Muscle layer of duodenum (tissue), 2 donors: Measurements from ENCODE around the gene HSPA4.

Experiments used
- H3K27ac ChIP-seq: one replicate; pipeline ENCODE4 v1.7.0; 2013; ENCODE audit warnings: mild to moderate bottlenecking, low read length
- H3K27me3 ChIP-seq: one replicate; pipeline ENCODE4 v1.7.0; 2013; ENCODE audit warnings: low read depth, mild to moderate bottlenecking, control low read depth, low read length
- H3K36me3 ChIP-seq, 2 donors: one replicate each; pipeline ENCODE4 v1.7.0; 2013; ENCODE audit warnings: low read length in 2 of 2, control low read depth in 1 of 2, mild to moderate bottlenecking in 1 of 2; ENCODE audit not compliant: insufficient read depth in 2 of 2, control insufficient read depth in 1 of 2
- H3K4me1 ChIP-seq, 2 donors: one replicate each; pipeline ENCODE4 v1.7.0; 2013; ENCODE audit warnings: low read length in 2 of 2, mild to moderate bottlenecking in 2 of 2, control low read depth in 1 of 2, moderate library complexity in 1 of 2; ENCODE audit not compliant: insufficient read depth in 2 of 2, control insufficient read depth in 1 of 2
- H3K4me3 ChIP-seq, 2 donors: one replicate each; pipeline ENCODE4 v1.7.0; 2013; ENCODE audit warnings: low read length in 2 of 2, low read depth in 1 of 2, mild to moderate bottlenecking in 1 of 2
- H3K9me3 ChIP-seq, 2 donors: one replicate each; pipeline ENCODE4 v1.7.0; 2013; ENCODE audit warnings: low read length in 2 of 2, control low read depth in 1 of 2, mild to moderate bottlenecking in 1 of 2; ENCODE audit not compliant: control insufficient read depth in 1 of 2
- donor health status: healthy.

HSPA4 gene

GRCh38 chr5:133147411-133147810 is 95.6 kb downstream of the HSPA4 start:
- Histone ChIP-seq H3K36me3 (no peaks in the 10 kb centered on the region), H3K9me3 (no peaks in the 10 kb centered on the region), H3K27me3 (no peaks in the 10 kb centered on the region), H3K4me1 (no peaks in the 10 kb centered on the region), H3K4me3 (no peak overlapping the region), H3K27ac (no peak overlapping the region)

- H3K27ac ChIP-seq, result no peak overlapping the region
- H3K9me3 ChIP-seq, result no peaks in the 10 kb centered on the region
- H3K4me3 ChIP-seq, result no peak overlapping the region
- no peaks in the 10 kb centered on the region for H3K27me3 ChIP-seq
- H3K36me3 ChIP-seq, result no peaks in the 10 kb centered on the region
- H3K4me1 ChIP-seq, result no peaks in the 10 kb centered on the region
These were observed 96.2 kb downstream of the HSPA4 start for GRCh38 chr5:133147815-133148567.

GRCh38 chr5:133149345-133149744 is 97.5 kb downstream of the HSPA4 start:
- no peaks in the 10 kb centered on the region for H3K36me3 ChIP-seq
- no peak overlapping the region for H3K4me3 ChIP-seq
- no peaks in the 10 kb centered on the region for H3K4me1 ChIP-seq
- H3K27ac ChIP-seq, result no peak overlapping the region
- H3K9me3 ChIP-seq, result no peaks in the 10 kb centered on the region
- no peaks in the 10 kb centered on the region for H3K27me3 ChIP-seq

- Histone ChIP-seq H3K4me3 (no peak overlapping the region), H3K36me3 (no peaks in the 10 kb centered on the region), H3K27me3 (no peaks in the 10 kb centered on the region), H3K9me3 (no peaks in the 10 kb centered on the region), H3K27ac (no peak overlapping the region), H3K4me1 (no peaks in the 10 kb centered on the region)
These were observed 99.2 kb downstream of the HSPA4 start for GRCh38 chr5:133150909-133151544.

GRCh38 chr5:133154274-133155075 is 102.7 kb downstream of the HSPA4 start:
- Histone ChIP-seq H3K27me3 (no peaks in the 10 kb centered on the region), H3K9me3 (no peaks in the 10 kb centered on the region), H3K27ac (no peak overlapping the region), H3K36me3 (no peaks in the 10 kb centered on the region), H3K4me3 (no peak overlapping the region), H3K4me1 (no peaks in the 10 kb centered on the region)

GRCh38 chr5:133155326-133155969 is 103.6 kb downstream of the HSPA4 start:
- no peaks in the 10 kb centered on the region for H3K27me3 ChIP-seq
- H3K4me1 ChIP-seq, result no peaks in the 10 kb centered on the region
- no peak overlapping the region for H3K27ac ChIP-seq

More at GRCh38 chr5:133155326-133155969, 103.6 kb downstream of the HSPA4 start:
- Histone ChIP-seq H3K4me3 (no peak overlapping the region), H3K36me3 (no peaks in the 10 kb centered on the region), H3K9me3 (no peaks in the 10 kb centered on the region)
